Peyer's patch (tissue), 4 donors: ENCODE measurements around the gene NUFIP1. TPM values are rescaled to one million over a fixed set of nuclear protein-coding genes. Genes with fewer than 3 reads are reported as not detected.

Experiments
- DNase-seq, 3 donors: peaks; one replicate each; pipeline ENCODE4 v3.0.0-alpha.2; 2017 to 2019
- H3K27ac ChIP-seq, 4 donors: fragments of 200-600 bp; sonication (generic); one replicate each; pipeline ENCODE4 v1.5.1; 2016 to 2019
- H3K27me3 ChIP-seq, 2 donors: fragments of 200-600 bp; sonication (generic); one replicate each; pipeline ENCODE4 v1.5.1; 2019
- H3K36me3 ChIP-seq, 3 donors: fragments of 200-600 bp; sonication (generic); one replicate each; pipeline ENCODE4 v1.5.1; 2016 to 2019
- H3K4me1 ChIP-seq, 4 donors: fragments of 200-600 bp; sonication (generic); one replicate each; pipeline ENCODE4 v1.5.1; 2016 to 2019
- H3K4me3 ChIP-seq, 4 donors: fragments of 200-600 bp; sonication (generic); 1 replicate in 3 of 4; 2 replicates in 1 of 4; pipeline ENCODE4 v1.5.1; 2016 to 2019; ENCODE audit warnings: mild to moderate bottlenecking in 1 of 4
- H3K9me3 ChIP-seq, 4 donors: fragments of 200-600 bp; sonication (generic); one replicate each; pipeline ENCODE4 v1.5.1; 2016 to 2019; ENCODE audit warnings: mild to moderate bottlenecking in 1 of 4
- POLR2A ChIP-seq, 2 donors: fragments of 450-650 bp; IDR thresholded peaks; one replicate each; pipeline ENCODE4 v1.5.1; 2017; ENCODE audit warnings: antibody characterized with exemption in 2 of 2, mild to moderate bottlenecking in 2 of 2, moderate library complexity in 2 of 2
- total RNA-seq, 4 donors: library from RNA; depleted of rRNA; stranded (reverse); fragments of >200 nt; gene quantifications; one replicate each; pipeline ENCODE4 v1.1.0, GENCODE V29; 2016
- TF ChIP-seq, protein P1 (sequence below), 6 experiments: fragments of 450-650 bp in 4 of 6; fragments of 200-600 bp in 2 of 6; sonication (generic) in 1 of 6; IDR thresholded peaks; one replicate each; pipeline ENCODE4 v1.5.1; 2017 to 2019; ENCODE audit warnings: antibody characterized with exemption in 6 of 6, mild to moderate bottlenecking in 3 of 6, moderate library complexity in 1 of 6

NUFIP1 gene
- total RNA-seq, 4 donors from 2014 or later, result 0.76 to 4.1 (median 2.1) TPM

GRCh38 chr13:44919104-44919804 is 70.0 kb downstream of the NUFIP1 start:
- H3K27me3 ChIP-seq, result no peaks in the 10 kb centered on the region
- TF ChIP-seq, protein P1, sequence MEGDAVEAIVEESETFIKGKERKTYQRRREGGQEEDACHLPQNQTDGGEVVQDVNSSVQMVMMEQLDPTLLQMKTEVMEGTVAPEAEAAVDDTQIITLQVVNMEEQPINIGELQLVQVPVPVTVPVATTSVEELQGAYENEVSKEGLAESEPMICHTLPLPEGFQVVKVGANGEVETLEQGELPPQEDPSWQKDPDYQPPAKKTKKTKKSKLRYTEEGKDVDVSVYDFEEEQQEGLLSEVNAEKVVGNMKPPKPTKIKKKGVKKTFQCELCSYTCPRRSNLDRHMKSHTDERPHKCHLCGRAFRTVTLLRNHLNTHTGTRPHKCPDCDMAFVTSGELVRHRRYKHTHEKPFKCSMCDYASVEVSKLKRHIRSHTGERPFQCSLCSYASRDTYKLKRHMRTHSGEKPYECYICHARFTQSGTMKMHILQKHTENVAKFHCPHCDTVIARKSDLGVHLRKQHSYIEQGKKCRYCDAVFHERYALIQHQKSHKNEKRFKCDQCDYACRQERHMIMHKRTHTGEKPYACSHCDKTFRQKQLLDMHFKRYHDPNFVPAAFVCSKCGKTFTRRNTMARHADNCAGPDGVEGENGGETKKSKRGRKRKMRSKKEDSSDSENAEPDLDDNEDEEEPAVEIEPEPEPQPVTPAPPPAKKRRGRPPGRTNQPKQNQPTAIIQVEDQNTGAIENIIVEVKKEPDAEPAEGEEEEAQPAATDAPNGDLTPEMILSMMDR (IDR thresholded peaks at IDR 0.05), result no peak
- no peak for TF ChIP-seq POLR2A (IDR thresholded peaks at IDR 0.05)
- no peak for DNase-seq
- no peaks in the 10 kb centered on the region for H3K36me3 ChIP-seq
- peaks cover 0 to 6% (median 3%) of the 10 kb centered on the region in 4 donors for H3K4me1 ChIP-seq
- H3K4me3 ChIP-seq, result peak overlapping the region in 2 of 4 donors; percentile 58 to 61
- peak overlapping the region; percentile 85 to 98 (median 91) for H3K27ac ChIP-seq
- no peaks in the 10 kb centered on the region for H3K9me3 ChIP-seq

DNA sequence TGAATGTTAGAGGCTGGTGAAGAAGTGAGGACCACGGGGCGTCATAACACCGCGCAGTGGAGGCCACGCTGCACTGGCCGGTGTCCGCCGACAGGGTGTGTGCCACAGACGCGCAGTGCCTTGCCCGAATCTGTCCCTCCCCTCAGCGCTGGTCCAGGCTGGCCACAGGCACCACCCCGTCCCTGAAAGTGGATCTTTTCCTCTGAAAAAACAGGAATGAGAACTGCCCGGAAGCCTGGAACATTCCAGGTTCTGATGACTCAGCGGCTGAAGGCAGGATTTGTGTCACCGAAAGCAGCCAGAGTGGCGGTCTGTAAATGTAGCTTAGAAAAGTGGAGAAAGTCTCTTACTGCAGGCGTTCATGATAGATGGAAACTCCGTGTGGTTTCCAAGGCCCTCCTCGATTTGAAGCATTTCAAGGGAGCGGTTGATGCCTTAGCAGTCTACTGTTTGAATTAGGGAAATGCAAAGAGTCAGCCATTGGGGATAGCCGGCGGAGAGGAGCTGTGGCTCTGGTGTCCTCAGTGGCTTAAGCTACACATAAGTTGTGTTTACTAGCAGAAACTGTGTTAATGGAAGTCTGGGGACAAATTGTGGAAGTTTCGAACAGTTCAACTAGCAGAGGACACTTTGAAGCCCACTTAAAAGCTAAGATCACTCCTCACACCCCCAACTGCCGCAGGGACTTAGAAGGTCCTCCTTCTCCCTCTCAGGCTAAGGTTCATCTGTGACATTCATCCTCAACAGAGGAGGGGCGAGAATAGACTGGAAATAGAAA is 70.8 kb downstream of the NUFIP1 start:
- TF ChIP-seq POLR2A (IDR thresholded peaks at IDR 0.05), result peak; percentile 17 to 31
- TF ChIP-seq, protein P1 (IDR thresholded peaks at IDR 0.05), result peak; percentile 69 to 95 (median 88)
- peak; percentile 84 to 95 (median 90) for DNase-seq
- Histone ChIP-seq H3K4me3 (peak overlapping the region; percentile 50 to 61 (median 55)), H3K27ac (peak overlapping the region; percentile 85 to 98 (median 91)), H3K27me3 (no peaks in the 10 kb centered on the region), H3K36me3 (no peaks in the 10 kb centered on the region), H3K9me3 (no peaks in the 10 kb centered on the region), H3K4me1 (peaks cover 0 to 6% (median 3%) of the 10 kb centered on the region in 4 donors)

DNA sequence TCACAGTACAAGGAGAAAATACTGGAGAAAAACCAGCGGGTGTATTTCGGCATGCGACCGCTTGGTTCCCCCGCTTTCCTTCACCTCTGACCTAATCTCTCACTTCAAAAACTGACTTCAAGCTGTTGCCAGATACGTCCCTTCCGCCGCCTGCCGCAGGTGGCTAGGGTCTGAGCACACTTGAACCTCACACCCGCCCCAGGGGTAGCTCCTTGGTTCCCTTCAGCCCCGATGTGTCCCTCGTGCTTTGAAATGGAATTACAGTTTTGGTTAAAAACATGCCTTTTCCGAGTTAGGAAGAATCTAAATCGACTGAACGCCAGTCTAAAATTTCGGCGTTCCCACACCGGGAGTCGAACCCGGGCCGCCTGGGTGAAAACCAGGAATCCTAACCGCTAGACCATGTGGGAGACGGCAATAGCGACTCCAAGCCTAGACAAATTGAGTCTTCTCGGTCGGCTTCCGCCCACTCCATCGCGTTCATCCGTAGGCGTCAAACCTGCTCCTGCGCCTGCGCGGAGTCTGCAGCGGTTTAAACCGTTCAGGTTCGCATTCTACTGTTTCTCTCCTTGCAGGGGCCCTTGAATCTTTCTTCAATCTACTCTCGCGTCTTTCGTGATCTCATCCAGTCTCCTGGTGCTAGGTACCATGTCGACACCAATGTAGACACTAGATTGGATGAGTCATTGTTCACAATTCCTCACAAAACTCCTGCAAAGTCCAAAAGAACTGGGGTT is 71.5 kb downstream of the NUFIP1 start:
- H3K4me3 ChIP-seq, result peak overlapping the region; percentile 50 to 61 (median 55)

GRCh38 chr13:44912278-44913016 is 76.8 kb downstream of the NUFIP1 start:
- DNase-seq, result no peak
- no peak overlapping the region for H3K27ac ChIP-seq
- H3K36me3 ChIP-seq, result no peaks in the 10 kb centered on the region
- no peak overlapping the region for H3K4me3 ChIP-seq
- peaks cover 0 to 12% (median 3%) of the 10 kb centered on the region in 4 donors for H3K9me3 ChIP-seq
- no peaks in the 10 kb centered on the region for H3K27me3 ChIP-seq
- H3K4me1 ChIP-seq, result peaks cover 0 to 6% (median 0%) of the 10 kb centered on the region in 4 donors
- TF ChIP-seq, protein P1 (IDR thresholded peaks at IDR 0.05), result no peak
- no peak for TF ChIP-seq POLR2A (IDR thresholded peaks at IDR 0.05)

More for the DNA sequence above, 71.5 kb downstream of the NUFIP1 start:
- peak; percentile 93 to 99 (median 97) for DNase-seq
- Histone ChIP-seq H3K4me1 (peaks cover 0 to 6% (median 3%) of the 10 kb centered on the region in 4 donors), H3K9me3 (no peaks in the 10 kb centered on the region), H3K27ac (peak overlapping the region; percentile 85 to 98 (median 91)), H3K27me3 (no peaks in the 10 kb centered on the region), H3K36me3 (no peaks in the 10 kb centered on the region)
- TF ChIP-seq, protein P1 (IDR thresholded peaks at IDR 0.05), result peak; percentile 34 to 69 (median 61)
- peak in 1 of 2 donors; percentile 36 for TF ChIP-seq POLR2A (IDR thresholded peaks at IDR 0.05)

DNA sequence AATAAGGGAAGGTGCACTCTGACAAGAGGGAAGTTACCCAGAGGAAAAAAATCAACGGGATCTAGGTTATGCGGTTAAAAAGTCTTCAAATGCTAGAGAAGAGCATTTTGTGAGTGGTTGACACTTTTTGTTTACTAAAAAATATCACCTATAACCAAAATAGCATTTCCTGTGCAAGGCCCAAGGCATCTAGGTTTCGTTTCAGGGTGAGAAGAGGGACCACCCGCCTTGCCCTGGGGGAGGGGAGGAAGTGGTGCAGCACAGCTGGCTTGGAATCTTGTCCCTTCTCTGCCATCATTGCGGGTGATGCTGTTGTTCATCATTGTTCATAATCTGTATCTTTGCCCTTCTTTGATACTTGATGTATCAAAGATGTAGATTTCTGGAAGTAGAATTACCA is 80.6 kb downstream of the NUFIP1 start:
- DNase-seq, result no peak

More for the DNA sequence above, 80.6 kb downstream of the NUFIP1 start:
- H3K36me3 ChIP-seq, result no peaks in the 10 kb centered on the region
- no peak overlapping the region for H3K27ac ChIP-seq
- TF ChIP-seq POLR2A (IDR thresholded peaks at IDR 0.05), result no peak
- TF ChIP-seq, protein P1 (IDR thresholded peaks at IDR 0.05), result no peak
- H3K4me3 ChIP-seq, result no peak overlapping the region
- H3K4me1 ChIP-seq, result peaks cover 0 to 16% (median 0%) of the 10 kb centered on the region in 4 donors
- H3K9me3 ChIP-seq, result peaks cover 0 to 12% (median 3%) of the 10 kb centered on the region in 4 donors
- no peaks in the 10 kb centered on the region for H3K27me3 ChIP-seq
